ENCODE data around the gene MTA3.
A peak's percentile ranks its signal among the peaks of the same experiment; 100 is the strongest.
"Not testable (repeated sequence)": the region's sequence is repeated elsewhere in the genome, so short reads cannot be mapped to it uniquely, and the experiment has no call there.

MTA3 gene

GRCh38 chr2:42614838-42615237 is 46.4 kb downstream of the MTA3 start:
- no peak for DNase-seq

GRCh38 chr2:42618116-42618515 is 49.7 kb downstream of the MTA3 start:
- no peak for DNase-seq

GRCh38 chr2:42618972-42619371 is 50.5 kb downstream of the MTA3 start:
- no peak for DNase-seq

- DNase-seq = not testable (repeated sequence)
These were observed 53.2 kb downstream of the MTA3 start for GRCh38 chr2:42621626-42622025.

GRCh38 chr2:42622943-42623676 is 54.7 kb downstream of the MTA3 start:
- DNase-seq = no peak

- DNase-seq = no peak
These were observed 55.6 kb downstream of the MTA3 start for GRCh38 chr2:42624047-42624446.

GRCh38 chr2:42628024-42628423 is 59.6 kb downstream of the MTA3 start:
- not testable (repeated sequence) for DNase-seq

- no peak for DNase-seq
These were observed 68.5 kb downstream of the MTA3 start for GRCh38 chr2:42636934-42637333.

GRCh38 chr2:42638080-42638784 is 69.8 kb downstream of the MTA3 start:
- no peak for DNase-seq

- no peak for DNase-seq
These were observed 71.1 kb downstream of the MTA3 start for GRCh38 chr2:42639340-42640077.

GRCh38 chr2:42640261-42640660 is 71.8 kb downstream of the MTA3 start:
- DNase-seq = no peak

- not testable (repeated sequence) for DNase-seq
These were observed 73.9 kb downstream of the MTA3 start for GRCh38 chr2:42642371-42642770.

GRCh38 chr2:42645551-42645950 is 77.1 kb downstream of the MTA3 start:
- no peak for DNase-seq

GRCh38 chr2:42648796-42649195 is 80.4 kb downstream of the MTA3 start:
- no peak for DNase-seq

- no peak for DNase-seq
These were observed 82.6 kb downstream of the MTA3 start for GRCh38 chr2:42651057-42651456.

GRCh38 chr2:42652086-42652485 is 83.7 kb downstream of the MTA3 start:
- DNase-seq = no peak

- no peak for DNase-seq
These were observed 84.6 kb downstream of the MTA3 start for GRCh38 chr2:42653039-42653438.

- no peak for DNase-seq
These were observed 85.5 kb downstream of the MTA3 start for GRCh38 chr2:42653908-42654445.

- no peak for DNase-seq
These were observed 89.9 kb downstream of the MTA3 start for GRCh38 chr2:42658306-42658705.

GRCh38 chr2:42659609-42660008 is 91.2 kb downstream of the MTA3 start:
- DNase-seq = no peak

- peak; percentile 29 to 55 for DNase-seq
These were observed 94.8 kb downstream of the MTA3 start for GRCh38 chr2:42663106-42663780.

GRCh38 chr2:42663828-42664227 is 95.4 kb downstream of the MTA3 start:
- DNase-seq = no peak
